ENCODE measurements around the gene TMEM203. TPM values are rescaled to one million over a fixed set of nuclear protein-coding genes. Genes with fewer than 3 reads are reported as not detected.

TMEM203 gene
- total RNA-seq, 4 donors from 2014 or later, result 19.4 to 29.6 (median 25.4) TPM

DNA sequence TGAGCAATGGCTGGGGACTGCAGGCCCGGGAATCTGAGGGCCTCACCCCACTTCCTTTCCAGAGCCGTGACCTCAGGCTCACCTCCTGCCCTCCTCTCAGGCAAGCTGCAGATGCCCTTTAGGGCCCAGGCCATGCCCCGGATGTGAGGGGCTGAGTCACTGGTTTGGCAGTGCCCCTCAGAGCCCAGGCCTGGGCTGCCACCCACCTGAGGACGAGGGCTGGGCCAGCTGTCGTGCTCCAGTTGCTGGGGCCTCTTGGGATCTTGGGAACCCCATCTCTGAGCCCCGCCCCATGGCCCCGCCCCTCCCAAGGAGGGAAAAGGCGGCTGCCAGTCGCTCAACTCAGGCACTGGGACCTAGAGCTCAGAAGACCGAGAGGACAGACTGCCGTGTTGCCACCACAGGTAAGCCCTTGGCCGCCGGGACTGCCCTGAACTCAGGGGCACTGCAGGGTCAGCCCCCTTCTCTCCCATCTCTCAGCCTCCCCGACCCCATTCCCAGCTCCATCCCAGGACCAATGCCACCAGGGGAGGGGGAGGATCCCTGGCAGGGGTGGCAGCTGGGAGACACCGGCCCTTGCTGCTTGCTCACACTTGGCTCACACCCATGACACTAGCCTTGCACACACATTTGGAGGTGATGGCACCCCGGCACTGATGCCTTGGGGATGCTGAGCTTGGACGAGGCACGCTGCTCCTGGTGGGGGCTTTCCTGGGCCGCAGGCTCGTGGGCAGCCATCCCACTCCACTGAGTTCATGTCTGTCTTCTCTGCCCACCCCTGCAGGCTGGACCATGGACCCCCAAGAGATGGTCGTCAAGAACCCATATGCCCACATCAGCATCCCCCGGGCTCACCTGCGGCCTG is 19.6 kb upstream of the TMEM203 start, which contains the start of gene CYSRT1:
Gene CYSRT1 (plus strand): TSS at position 345 of the 865 bp plus-strand sequence. CDS start 448 bp downstream, at position 793.
- no peaks in the 10 kb centered on the region for H3K36me3 ChIP-seq
- no peak for DNase-seq
- H3K9me3 ChIP-seq, result no peaks in the 10 kb centered on the region
- TF ChIP-seq, protein P1, sequence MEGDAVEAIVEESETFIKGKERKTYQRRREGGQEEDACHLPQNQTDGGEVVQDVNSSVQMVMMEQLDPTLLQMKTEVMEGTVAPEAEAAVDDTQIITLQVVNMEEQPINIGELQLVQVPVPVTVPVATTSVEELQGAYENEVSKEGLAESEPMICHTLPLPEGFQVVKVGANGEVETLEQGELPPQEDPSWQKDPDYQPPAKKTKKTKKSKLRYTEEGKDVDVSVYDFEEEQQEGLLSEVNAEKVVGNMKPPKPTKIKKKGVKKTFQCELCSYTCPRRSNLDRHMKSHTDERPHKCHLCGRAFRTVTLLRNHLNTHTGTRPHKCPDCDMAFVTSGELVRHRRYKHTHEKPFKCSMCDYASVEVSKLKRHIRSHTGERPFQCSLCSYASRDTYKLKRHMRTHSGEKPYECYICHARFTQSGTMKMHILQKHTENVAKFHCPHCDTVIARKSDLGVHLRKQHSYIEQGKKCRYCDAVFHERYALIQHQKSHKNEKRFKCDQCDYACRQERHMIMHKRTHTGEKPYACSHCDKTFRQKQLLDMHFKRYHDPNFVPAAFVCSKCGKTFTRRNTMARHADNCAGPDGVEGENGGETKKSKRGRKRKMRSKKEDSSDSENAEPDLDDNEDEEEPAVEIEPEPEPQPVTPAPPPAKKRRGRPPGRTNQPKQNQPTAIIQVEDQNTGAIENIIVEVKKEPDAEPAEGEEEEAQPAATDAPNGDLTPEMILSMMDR (IDR thresholded peaks at IDR 0.05), result no peak
- peak in 2 of 4 donors; percentile 23 to 57 for TF ChIP-seq POLR2A (IDR thresholded peaks at IDR 0.05)
- 12 to 26% methylated on average over 5 to 6 of the region's 23 CpGs for WGBS, 2 donors
- peak within 1 kb of the TSS; percentile 92 to 97 (median 96) for H3K27ac ChIP-seq
- peaks cover 38 to 78% (median 48%) of the 10 kb centered on the region in 3 donors for H3K4me1 ChIP-seq
- H3K27me3 ChIP-seq, result peaks cover 0 to 31% (median 0%) of the 10 kb centered on the region in 4 donors
- intact Hi-C loops (cut with DNase I), result loop anchor here (5.0 kb wide), 1 partner anchor 108 kb away; no protein-coding TSS in a partner anchor
- H3K4me3 ChIP-seq, result peak within 1 kb of the TSS; percentile 47 to 89 (median 66)

DNA sequence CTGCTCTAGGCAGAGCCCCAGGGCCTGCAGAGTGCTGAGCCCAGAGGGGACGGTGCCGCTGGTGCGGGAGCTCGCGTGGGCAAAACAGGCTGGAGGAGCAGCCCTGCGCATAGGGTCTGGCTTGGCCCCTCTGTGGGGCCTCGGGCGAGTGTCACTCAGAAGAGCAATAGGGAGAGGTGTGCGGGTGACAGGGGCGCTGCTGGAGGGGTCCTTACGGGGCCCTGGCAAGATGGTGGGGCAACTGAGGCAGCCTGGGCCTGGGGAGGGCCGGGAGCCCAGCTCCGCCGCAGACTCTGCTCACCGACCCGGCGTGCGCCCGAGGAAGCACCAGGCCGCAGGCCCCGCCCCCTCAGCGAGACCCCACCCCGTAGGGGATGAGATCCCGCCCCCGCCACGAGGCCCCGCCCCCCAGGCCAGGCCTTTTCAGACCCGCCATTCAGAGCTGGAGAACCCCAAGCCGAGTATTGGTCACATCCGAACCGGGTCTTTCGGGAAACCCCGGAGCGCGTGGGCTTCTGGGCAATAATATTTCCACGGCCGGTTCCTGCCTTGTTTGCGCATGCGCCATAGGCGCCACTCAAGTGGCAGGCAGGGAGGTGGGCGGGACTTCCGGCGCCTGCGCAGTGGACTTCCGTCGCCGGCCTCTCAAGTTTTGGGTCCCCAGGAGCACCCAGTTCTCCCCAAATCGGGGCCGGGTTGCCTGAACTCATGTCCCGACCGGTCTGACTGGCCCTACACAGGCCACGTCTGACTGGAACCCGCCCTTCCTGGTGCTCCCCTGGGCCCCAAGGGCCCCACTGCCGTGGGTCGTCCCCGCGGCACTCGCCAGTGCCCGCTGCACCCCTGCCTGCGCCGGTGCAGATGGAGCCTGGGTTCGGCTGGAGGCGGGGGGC is 17.9 kb upstream of the TMEM203 start:
- Histone ChIP-seq H3K4me1 (peaks cover 40 to 90% (median 56%) of the 10 kb centered on the region in 3 donors), H3K27ac (peak overlapping the region; percentile 92 to 97 (median 96)), H3K27me3 (peaks cover 0 to 13% (median 0%) of the 10 kb centered on the region in 4 donors), H3K4me3 (peak overlapping the region; percentile 47 to 89 (median 66)), H3K36me3 (no peaks in the 10 kb centered on the region), H3K9me3 (no peaks in the 10 kb centered on the region)
- WGBS, 2 donors, result 0% methylated on average over 5 of the region's 63 CpGs; no CpG with 5 or more reads in 1 of the 2 donors
- peak; percentile 88 for DNase-seq
- TF ChIP-seq, protein P1 (IDR thresholded peaks at IDR 0.05), result peak in 2 of 6 experiments; percentile 9 to 41
- TF ChIP-seq POLR2A (IDR thresholded peaks at IDR 0.05), result peak in 3 of 4 donors; percentile 11 to 54 (median 13)
- intact Hi-C loops (cut with DNase I), result no loop called here

DNA sequence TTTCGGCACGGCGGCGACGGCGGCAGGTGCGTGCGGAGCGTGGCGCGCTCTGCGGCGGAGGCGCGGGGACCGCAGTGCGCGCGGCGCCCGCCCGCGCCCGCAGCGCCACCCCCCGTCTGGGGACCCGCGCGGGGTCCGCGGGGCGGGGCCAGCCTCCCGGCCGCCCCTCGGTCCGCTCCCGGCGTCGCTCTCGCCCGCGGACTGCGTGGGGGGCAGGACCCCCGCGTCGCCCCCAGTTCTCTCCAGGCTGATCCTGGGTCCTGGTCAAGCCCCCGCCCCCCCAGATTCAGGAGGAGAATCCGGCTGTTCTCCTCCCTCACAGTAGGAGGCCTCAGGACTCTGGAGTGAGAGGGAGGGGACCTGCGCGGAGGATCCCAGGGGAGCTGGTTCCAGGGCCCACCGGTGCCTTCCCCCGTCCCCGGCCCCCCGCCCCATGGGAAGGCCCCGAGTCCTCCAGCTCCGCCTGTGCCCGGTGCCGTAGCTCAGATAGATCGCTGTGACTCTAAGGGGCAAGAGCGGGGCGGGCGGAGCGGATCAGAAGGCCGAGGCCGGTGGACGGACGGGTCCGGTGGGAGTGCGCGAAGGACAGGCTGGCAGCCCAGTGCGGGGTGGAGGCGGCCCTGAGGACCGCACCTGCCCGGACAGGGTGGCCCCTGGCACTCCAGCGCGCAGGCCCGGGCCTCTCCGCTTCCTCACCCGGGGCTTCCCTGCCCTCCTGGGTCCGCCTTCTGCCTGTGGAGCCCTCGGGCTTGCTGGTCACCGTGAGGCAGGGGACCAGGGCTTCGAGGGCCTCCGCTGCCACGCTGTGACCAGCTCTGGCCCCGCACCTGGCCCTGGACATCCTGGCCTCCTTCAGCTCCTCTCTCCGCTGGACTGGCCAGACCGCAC is 17.0 kb upstream of the TMEM203 start, which contains the start of gene RNF208:
Gene RNF208 (minus strand): TSS at position 51 of the 888 bp plus-strand sequence. CDS start 1,028 bp downstream, outside the sequence.
- intact Hi-C loops (cut with DNase I), result no loop called here
- Histone ChIP-seq H3K27me3 (peaks cover 0 to 6% (median 0%) of the 10 kb centered on the region in 4 donors), H3K4me3 (peak within 1 kb of the TSS; percentile 47 to 89 (median 66)), H3K36me3 (no peaks in the 10 kb centered on the region), H3K4me1 (peaks cover 43 to 90% (median 49%) of the 10 kb centered on the region in 3 donors), H3K27ac (peak within 1 kb of the TSS; percentile 92 to 97 (median 96)), H3K9me3 (no peaks in the 10 kb centered on the region)
- WGBS, 2 donors, result 2% methylated on average over 9 of the region's 88 CpGs; no CpG with 5 or more reads in 1 of the 2 donors
- DNase-seq, result no peak
- TF ChIP-seq, protein P1 (IDR thresholded peaks at IDR 0.05), result no peak
- no peak for TF ChIP-seq POLR2A (IDR thresholded peaks at IDR 0.05)

DNA sequence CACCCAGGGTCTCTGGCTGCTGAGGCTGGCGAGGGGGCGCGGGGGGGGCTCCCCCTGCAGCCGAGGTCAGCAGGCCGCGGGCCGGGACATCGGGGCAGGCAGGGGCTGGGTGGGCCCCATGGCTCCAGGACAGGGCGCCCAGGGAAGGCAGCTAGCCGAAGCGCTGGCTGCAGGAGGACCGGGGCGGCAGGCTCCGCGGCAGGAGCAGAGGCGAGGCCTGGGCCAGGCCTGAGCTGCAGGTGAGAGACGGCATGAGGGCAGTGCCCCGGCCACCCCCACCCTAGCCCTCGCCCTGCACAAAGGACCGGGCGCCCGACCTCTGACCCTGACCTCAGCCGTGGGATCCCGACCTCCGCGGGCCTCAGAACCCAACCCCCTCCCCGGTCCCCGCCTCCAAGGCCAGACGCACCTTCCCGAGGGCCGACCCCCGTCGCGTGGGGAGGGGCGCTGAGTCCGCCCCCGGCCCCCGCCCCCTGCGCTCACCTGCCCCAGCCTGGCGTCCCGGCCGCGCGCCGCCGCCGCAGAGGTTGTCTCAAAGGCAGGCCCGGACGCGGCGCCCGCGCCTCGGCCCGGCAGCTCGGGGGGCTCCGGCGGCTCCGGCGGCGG is 16.2 kb upstream of the TMEM203 start:
- Histone ChIP-seq H3K27ac (peak overlapping the region; percentile 65 to 97 (median 83)), H3K4me1 (peaks cover 40 to 90% (median 46%) of the 10 kb centered on the region in 3 donors), H3K36me3 (peaks cover 0 to 1% (median 0%) of the 10 kb centered on the region in 3 donors), H3K4me3 (peak overlapping the region; percentile 30 to 89 (median 58)), H3K27me3 (no peaks in the 10 kb centered on the region), H3K9me3 (no peaks in the 10 kb centered on the region)
- DNase-seq, result no peak
- intact Hi-C loops (cut with DNase I), result no loop called here
- TF ChIP-seq, protein P1 (IDR thresholded peaks at IDR 0.05), result no peak
- TF ChIP-seq POLR2A (IDR thresholded peaks at IDR 0.05), result no peak
- WGBS, 2 donors, result 4% methylated on average over 10 of the region's 61 CpGs; no CpG with 5 or more reads in 1 of the 2 donors
